HepG2 (cell line): Measurements from ENCODE around the gene KLRF1.

ENCODE experiments used
- BRF2 ChIP-seq: sonication (generic); formaldehyde crosslinking; IDR thresholded peaks from 2 replicates; pipeline ENCODE4 v1.8.1; 2022; ENCODE audit warnings: mild to moderate bottlenecking, missing genetic modification reagents
- NCOR1 ChIP-seq: fragments of 200-600 bp; sonication (generic); IDR thresholded peaks from 2 replicates; pipeline ENCODE4 v1.7.0; 2017; ENCODE audit warnings: antibody characterized with exemption, low read length, borderline replicate concordance
- SNRNP70 ChIP-seq: fragments of 200-400 bp; formaldehyde crosslinking; IDR thresholded peaks from 2 replicates; pipeline ENCODE4 v1.6.1; 2017; ENCODE audit warnings: mild to moderate bottlenecking, low read depth, low read length, moderate library complexity
- SP4 ChIP-seq: sonication (generic); formaldehyde crosslinking; IDR thresholded peaks from 2 replicates; pipeline ENCODE4 v1.8.1; 2023; ENCODE audit warnings: mild to moderate bottlenecking, missing genetic modification reagents
- ZNF292 ChIP-seq: sonication (generic); formaldehyde crosslinking; IDR thresholded peaks from 2 replicates; pipeline ENCODE4 v1.8.1; 2022; ENCODE audit warnings: mild to moderate bottlenecking, low read depth, missing genetic modification reagents, borderline replicate concordance
- ZSCAN5A ChIP-seq: sonication (generic); formaldehyde crosslinking; IDR thresholded peaks from 2 replicates; pipeline ENCODE4 v1.8.0; 2022; ENCODE audit warnings: mild to moderate bottlenecking, missing genetic modification reagents, borderline replicate concordance
- TF ChIP-seq, protein P1 (sequence below): sonication (generic); formaldehyde crosslinking; IDR thresholded peaks from 2 replicates; pipeline ENCODE4 v1.5.0; 2020; ENCODE audit warnings: mild to moderate bottlenecking, missing genetic modification reagents, moderate library complexity

DNA sequence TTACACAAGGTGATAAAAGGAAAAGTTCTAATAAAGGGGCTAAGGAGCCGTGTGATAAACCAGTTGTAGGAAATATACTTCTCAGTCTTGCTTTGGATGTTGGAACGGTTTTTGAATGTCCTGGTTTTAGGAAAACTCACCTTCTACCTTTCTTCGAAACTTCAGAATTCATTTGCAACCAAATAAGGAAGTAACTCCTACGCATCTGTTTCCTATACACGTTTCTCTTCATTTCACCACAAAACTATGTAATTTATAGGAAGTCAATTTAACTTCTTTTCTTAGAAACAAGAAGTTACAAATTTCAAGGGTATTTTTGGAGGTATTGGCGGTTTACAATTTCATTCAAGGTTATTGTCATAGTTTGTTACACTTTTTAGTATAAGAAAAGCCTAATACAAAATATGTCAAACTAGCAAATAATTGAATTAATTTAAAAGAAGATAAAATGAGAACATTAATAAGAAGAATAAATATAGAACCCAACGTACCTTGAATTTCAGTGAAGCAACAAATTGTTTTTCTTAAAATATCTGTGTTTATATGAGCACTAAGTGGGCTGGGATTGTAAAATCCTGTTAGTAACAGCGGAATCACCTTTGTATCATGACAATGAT lies 33.4 kb upstream of the KLRF1 start:
- TF ChIP-seq SP4, result no peak
- TF ChIP-seq ZNF292 (CRISPR knock-in tag), result no peak
- TF ChIP-seq, protein P1, sequence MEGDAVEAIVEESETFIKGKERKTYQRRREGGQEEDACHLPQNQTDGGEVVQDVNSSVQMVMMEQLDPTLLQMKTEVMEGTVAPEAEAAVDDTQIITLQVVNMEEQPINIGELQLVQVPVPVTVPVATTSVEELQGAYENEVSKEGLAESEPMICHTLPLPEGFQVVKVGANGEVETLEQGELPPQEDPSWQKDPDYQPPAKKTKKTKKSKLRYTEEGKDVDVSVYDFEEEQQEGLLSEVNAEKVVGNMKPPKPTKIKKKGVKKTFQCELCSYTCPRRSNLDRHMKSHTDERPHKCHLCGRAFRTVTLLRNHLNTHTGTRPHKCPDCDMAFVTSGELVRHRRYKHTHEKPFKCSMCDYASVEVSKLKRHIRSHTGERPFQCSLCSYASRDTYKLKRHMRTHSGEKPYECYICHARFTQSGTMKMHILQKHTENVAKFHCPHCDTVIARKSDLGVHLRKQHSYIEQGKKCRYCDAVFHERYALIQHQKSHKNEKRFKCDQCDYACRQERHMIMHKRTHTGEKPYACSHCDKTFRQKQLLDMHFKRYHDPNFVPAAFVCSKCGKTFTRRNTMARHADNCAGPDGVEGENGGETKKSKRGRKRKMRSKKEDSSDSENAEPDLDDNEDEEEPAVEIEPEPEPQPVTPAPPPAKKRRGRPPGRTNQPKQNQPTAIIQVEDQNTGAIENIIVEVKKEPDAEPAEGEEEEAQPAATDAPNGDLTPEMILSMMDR (CRISPR knock-in tag), result no peak
- no peak for TF ChIP-seq BRF2 (CRISPR knock-in tag)
- TF ChIP-seq NCOR1, result no peak
- no peak for TF ChIP-seq SNRNP70
- no peak for TF ChIP-seq ZSCAN5A (CRISPR knock-in tag)
